Mucosa of stomach (tissue), 1 donor: ENCODE results near the gene ZFP30.
"Not testable (repeated sequence)": the region's sequence is repeated elsewhere in the genome, so short reads cannot be mapped to it uniquely, and the experiment has no call there.

Source experiments
- H3K27me3 ChIP-seq: one replicate; pipeline ENCODE4 v1.7.0; 2013; ENCODE audit warnings: mild to moderate bottlenecking, low read length; ENCODE audit not compliant: control insufficient read depth, insufficient read depth
- H3K36me3 ChIP-seq: one replicate; pipeline ENCODE4 v1.7.0; 2013; ENCODE audit warnings: low read length; ENCODE audit not compliant: control insufficient read depth, insufficient read depth
- H3K4me1 ChIP-seq: one replicate; pipeline ENCODE4 v1.7.0; 2013; ENCODE audit warnings: mild to moderate bottlenecking, low read length; ENCODE audit not compliant: control insufficient read depth, insufficient read depth
- H3K4me3 ChIP-seq: one replicate; pipeline ENCODE4 v1.7.0; 2013; ENCODE audit warnings: low read length
- H3K9ac ChIP-seq: one replicate; pipeline ENCODE4 v1.7.0; 2013; ENCODE audit warnings: mild to moderate bottlenecking, low read length, moderate library complexity
- H3K9me3 ChIP-seq: one replicate; pipeline ENCODE4 v1.7.0; 2013; ENCODE audit warnings: mild to moderate bottlenecking, low read length, moderate library complexity; ENCODE audit not compliant: control insufficient read depth
- donor health status: Pancreatic carcinoma.

ZFP30 gene

DNA sequence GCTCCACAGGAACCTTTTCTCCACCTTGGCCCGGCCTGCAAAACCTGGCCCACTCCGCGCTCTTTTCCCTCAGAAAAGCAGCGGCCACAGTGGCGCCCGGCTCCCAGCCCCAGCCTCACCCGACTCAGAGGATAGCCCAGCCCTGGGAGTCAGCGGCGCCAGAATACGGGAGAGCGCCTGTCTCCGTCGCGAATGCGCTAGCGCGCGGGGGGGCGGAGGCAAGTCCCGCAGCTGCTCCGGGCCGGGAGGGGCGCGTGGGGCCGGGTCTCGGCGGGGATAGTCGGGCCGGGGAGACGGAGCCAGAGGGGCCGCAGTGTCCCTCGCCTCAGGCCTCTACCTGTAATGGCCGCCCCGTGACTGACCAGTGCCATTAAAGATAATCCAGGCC is at the start of gene ZFP30:
Gene ZFP30 (minus strand): TSS at position 165 of the 388 bp plus-strand sequence. CDS start 7,643 bp downstream, outside the sequence.
- Histone ChIP-seq H3K27me3 (no peaks in the 10 kb centered on the region), H3K9ac (peak within 1 kb of the TSS; percentile 88), H3K4me3 (peak within 1 kb of the TSS; percentile 90), H3K36me3 (no peaks in the 10 kb centered on the region), H3K4me1 (peaks cover 13% of the 10 kb centered on the region), H3K9me3 (no peaks in the 10 kb centered on the region)

DNA sequence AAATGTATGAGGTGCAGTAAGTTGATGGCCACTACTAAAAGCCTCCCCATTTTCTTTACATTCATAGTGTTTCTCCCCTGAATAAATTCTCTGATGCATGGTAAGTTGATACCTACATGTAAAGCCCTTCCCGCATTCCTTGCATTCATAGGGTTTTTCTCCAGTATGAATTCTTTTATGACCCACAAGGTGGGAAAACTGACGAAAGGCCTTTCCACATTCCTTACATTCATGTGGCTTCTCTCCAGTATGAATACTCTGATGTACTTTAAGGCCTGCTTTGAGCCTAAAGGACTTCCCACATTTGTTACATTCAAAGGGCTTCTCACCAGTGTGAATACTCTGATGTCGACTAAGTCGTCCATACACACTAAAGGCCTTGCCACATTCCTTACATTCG is 43.8 kb upstream of the ZFP30 start:
- H3K9ac ChIP-seq = no peak overlapping the region
- H3K9me3 ChIP-seq = no peaks in the 10 kb centered on the region

DNA sequence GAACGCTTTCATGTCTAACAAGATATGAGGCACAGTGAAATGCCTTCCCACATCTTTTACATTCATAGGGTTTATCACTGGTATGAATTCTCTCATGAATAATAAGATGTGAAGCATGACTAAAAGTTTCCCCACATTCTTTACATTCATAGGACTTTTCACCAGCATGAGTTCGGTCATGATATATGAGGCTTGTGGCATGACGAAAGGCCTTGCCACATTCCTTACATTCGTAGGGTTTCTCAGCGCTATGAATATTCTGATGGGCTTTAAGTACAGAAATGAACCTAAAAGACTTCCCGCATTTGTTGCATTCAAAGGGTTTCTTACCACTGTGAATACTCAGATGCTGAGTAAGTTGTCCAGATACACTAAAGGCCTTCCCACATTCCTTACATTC is 43.0 kb upstream of the ZFP30 start:
- H3K36me3 ChIP-seq = peaks cover 7% of the 10 kb centered on the region
- H3K9me3 ChIP-seq = no peaks in the 10 kb centered on the region
- H3K4me1 ChIP-seq = no peaks in the 10 kb centered on the region
- no peak overlapping the region for H3K4me3 ChIP-seq
- H3K9ac ChIP-seq = no peak overlapping the region
- H3K27me3 ChIP-seq = no peaks in the 10 kb centered on the region

More for the DNA sequence above, 43.8 kb upstream of the ZFP30 start:
- Histone ChIP-seq H3K36me3 (peaks cover 7% of the 10 kb centered on the region), H3K27me3 (no peaks in the 10 kb centered on the region), H3K4me3 (no peak overlapping the region), H3K4me1 (no peaks in the 10 kb centered on the region)

DNA sequence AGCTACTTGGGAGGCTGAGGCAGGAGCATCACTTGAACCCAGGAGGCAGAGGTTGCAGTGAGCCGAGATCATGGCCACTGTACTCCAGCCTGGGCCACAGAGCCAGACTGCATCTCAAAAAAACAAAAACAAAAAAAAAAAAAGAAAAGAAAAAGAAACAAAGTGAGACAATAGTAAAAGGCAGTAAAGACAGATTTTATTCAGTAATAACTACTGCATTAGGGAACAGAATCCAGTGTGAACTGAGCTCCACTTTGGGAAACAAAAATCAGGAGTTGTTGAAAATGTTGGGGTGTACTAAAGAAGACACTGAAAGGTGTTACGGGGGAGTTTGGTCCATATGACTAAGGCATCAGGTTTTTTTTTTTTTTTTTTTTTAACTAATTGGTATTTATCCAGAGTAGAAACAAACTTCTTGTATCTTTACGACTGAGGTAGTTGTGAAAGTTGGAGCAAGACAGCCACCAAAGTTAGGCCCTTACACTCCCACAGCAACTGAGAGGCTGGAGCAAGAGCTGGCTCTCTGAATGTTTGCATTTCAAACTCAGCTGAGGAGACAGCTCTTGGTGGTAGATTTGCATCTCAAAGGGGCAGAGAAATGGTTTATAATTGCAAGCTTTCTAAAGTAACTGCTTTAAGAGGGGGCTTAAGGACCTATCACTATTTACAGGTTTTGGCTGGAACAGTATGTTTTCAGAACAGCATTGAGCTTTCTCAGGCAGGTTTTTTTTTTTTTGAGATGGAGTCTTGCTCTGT is 40.1 kb upstream of the ZFP30 start:
- Histone ChIP-seq H3K4me1 (no peaks in the 10 kb centered on the region), H3K9ac (no peak overlapping the region), H3K36me3 (peaks cover 7% of the 10 kb centered on the region), H3K27me3 (no peaks in the 10 kb centered on the region), H3K9me3 (no peaks in the 10 kb centered on the region), H3K4me3 (no peak overlapping the region)

DNA sequence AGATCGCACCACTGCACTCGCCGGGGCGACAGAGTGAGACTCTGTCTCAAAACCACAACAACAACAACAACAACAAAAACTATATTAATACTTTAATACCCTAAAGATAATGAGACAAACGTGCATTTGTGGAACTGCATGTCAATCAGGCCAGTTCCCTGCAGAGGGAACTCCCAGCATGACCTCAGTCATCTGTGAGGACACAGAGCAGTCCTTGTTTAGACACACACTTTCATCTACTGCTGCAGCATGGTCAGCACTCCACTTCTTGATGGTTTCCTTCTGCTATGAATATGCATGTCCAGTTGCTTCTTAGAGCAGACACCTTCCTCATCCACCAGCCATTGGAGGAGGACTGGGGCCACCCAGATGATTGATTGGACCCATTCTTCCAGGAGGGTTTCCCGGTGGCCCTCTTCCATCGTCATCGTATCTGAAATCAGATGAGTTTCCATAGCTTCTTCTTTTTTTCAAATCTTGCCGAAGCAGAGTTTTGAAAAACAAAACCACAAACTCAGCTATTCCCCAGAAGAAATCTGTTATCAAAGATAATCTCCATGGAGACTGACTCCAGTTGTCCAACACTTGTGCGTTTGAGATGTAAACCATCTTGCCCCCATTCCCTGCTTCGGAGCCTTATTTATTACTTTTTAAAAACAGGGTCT is 37.8 kb upstream of the ZFP30 start:
- Histone ChIP-seq H3K36me3 (no peaks in the 10 kb centered on the region), H3K27me3 (no peaks in the 10 kb centered on the region), H3K4me1 (no peaks in the 10 kb centered on the region), H3K9me3 (no peaks in the 10 kb centered on the region), H3K4me3 (no peak overlapping the region), H3K9ac (no peak overlapping the region)

DNA sequence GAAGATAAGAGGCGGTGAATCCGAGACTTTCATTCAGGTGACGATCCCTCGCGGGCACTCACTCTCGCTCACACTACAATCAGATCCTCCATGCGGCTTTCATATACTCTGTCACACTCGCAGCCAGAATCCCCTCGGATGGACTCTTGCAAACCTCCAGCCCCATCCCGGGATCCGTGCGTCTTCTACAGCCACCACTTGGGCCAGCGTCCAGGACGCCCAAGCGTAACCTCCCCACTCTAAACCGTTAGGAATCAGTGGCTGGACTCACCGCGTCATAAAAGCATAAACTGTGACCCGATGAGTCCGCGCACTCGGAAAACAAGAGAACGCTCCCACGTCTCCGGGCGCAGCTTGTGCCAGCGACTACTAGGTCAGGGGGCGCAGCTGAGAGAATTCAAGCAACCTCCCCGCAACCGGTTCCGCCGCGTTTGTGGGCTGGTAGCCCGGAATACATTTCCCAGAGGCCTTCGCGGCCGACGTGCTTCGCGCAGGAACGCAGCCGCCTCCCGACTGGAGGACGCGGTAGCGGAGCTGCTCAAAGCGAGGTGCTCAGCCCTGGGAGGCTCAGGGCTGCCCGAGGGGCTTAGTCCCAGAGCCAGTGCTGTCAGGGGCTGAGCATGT is 36.7 kb upstream of the ZFP30 start:
- Histone ChIP-seq H3K9me3 (no peaks in the 10 kb centered on the region), H3K4me1 (no peaks in the 10 kb centered on the region), H3K36me3 (no peaks in the 10 kb centered on the region), H3K4me3 (peak overlapping the region; percentile 73), H3K9ac (no peak overlapping the region), H3K27me3 (no peaks in the 10 kb centered on the region)

DNA sequence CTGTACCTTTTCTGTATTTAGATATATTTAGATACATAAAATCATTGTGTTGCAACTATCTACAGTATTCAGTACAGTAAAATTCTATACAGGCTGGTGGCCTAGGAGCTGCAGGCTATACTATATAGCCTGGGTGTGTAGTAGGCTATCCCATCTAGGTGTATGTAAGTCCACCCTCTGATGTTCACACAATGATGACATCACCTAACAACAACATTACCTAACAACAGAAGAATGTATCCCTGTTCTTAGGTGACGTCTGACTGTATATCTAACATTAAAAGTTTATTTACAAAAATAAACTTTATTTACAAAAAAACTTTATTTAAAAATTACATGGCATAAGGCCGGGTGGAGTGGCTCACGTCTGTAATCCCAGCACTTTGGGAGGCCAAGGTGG is 28.3 kb upstream of the ZFP30 start:
- Histone ChIP-seq H3K4me3 (no peak overlapping the region), H3K36me3 (no peaks in the 10 kb centered on the region), H3K9ac (no peak overlapping the region), H3K27me3 (no peaks in the 10 kb centered on the region), H3K4me1 (no peaks in the 10 kb centered on the region), H3K9me3 (peaks cover 6% of the 10 kb centered on the region)

DNA sequence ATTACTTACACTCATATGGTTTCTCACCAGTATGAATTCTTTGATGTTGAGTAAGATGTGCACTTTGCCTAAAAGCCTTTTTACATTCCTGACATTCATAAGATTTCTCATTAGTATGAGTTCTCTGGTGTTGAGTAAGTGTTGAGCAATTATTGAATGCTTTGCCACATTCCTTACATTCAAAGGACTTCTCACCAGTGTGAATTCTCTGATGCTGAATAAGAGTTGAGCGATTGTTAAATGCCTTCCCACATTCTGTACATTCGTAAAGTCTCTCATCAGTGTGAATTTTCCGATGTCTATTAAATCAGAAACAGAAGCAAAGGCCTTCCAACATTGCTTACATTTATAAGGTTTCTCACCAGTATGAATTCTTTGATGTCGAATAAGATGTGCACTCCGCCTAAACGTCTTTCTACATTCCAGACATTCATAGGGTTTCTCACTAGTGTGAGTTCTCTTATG is 14.2 kb upstream of the ZFP30 start:
- no peaks in the 10 kb centered on the region for H3K4me1 ChIP-seq
- H3K9ac ChIP-seq = no peak overlapping the region
- H3K4me3 ChIP-seq = no peak overlapping the region
- no peaks in the 10 kb centered on the region for H3K27me3 ChIP-seq
- peaks cover 7% of the 10 kb centered on the region for H3K9me3 ChIP-seq
- no peaks in the 10 kb centered on the region for H3K36me3 ChIP-seq

DNA sequence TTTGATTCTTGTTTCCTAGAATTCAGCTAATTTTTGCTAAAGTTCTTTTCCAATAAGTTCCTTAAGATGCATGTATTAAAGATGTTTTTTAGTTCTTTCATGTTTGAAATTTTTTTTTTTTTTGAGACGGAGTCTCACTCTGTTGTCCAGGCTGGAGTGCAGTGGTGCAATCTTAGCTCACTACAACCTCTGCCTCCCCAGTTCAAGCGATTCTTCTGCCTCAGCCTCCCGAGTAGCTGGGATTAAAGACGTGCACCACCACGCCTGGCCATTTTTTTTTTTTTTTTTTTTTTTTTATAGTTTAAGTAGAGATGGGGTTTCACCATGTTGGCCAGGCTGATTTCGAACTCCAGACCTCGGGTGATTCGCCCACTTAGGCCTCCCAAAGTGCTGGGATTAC is 1.9 kb upstream of the ZFP30 start:
- H3K4me1 ChIP-seq = peaks cover 13% of the 10 kb centered on the region
- H3K9me3 ChIP-seq, H3K4me3 ChIP-seq: not testable (repeated sequence)

DNA sequence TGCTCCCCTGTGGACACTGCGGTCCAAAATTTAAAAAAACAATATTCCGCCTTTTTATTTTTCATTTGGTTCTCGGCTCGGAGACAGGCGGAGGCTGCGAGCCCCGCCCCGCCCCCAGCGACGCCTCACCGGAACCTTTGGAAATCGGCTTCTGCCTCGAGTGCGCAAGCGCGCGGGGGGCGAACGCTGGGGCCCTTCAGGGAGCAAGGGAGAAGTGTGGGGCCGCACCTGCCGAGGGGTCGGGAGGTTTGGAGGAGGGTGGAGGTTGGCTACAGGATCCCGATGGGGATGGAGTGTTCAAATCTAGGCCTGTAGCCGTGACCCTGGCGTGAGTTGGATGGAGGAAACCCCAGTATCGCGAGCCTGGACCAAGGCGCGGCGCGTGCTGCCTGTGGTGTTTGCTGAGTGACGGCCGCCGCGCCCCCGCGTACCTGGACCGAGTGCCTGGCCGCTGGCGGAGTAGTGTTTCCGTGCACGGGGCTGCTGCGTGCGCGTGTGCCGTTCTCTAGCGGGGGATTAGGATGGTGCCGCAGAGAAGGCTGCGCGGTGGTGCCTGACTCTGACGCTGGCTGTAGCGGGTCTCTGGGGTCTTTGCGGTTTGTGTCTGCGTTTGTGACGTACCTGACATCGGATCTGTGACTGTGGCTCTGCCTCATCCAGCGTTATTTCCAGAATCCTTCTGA is 565 bp upstream of the ZFP30 start:
- H3K4me3 ChIP-seq = peak overlapping the region; percentile 90
- H3K36me3 ChIP-seq = no peaks in the 10 kb centered on the region
- no peaks in the 10 kb centered on the region for H3K27me3 ChIP-seq

More for the DNA sequence above, 1.9 kb upstream of the ZFP30 start:
- H3K27me3 ChIP-seq, H3K36me3 ChIP-seq, H3K9ac ChIP-seq: not testable (repeated sequence)

DNA sequence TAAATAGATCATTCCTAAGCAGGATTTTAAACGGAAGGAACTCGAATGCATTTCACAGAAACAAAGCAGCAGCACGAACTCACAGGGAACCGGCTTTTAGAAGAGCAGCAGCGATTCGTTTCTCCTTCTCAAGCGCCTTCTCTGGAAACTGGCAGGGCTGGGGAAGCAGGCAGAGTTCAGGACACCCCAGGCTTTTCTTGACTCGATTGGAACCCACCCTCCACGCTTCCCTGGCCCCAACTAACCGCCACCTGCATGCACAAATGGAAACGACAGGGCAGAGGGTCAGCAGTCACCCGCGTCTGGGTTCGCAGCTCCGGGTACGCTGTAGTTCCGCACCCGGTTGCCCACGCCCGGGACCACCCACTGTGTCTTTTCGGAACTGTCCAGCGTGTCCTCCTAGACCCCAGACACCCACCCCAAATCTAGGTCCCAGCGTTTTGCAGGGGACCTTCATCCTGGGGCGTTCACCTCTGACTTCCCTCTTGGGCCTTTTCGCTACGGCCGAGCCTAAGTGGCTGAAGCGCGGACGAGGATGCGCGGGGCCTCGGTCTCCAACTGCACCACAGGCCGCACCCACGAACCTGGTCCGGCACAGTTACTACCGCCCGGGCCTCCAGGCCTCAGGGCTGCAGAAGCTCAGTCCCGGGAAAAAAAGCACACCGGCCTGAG is 500 bp downstream of the ZFP30 start:
- Histone ChIP-seq H3K36me3 (no peaks in the 10 kb centered on the region), H3K4me1 (peaks cover 13% of the 10 kb centered on the region), H3K9me3 (no peaks in the 10 kb centered on the region), H3K4me3 (peak overlapping the region; percentile 90), H3K9ac (peak overlapping the region; percentile 88), H3K27me3 (no peaks in the 10 kb centered on the region)

More for the DNA sequence above, 565 bp upstream of the ZFP30 start:
- no peaks in the 10 kb centered on the region for H3K9me3 ChIP-seq
- H3K4me1 ChIP-seq = peaks cover 13% of the 10 kb centered on the region
- peak overlapping the region; percentile 88 for H3K9ac ChIP-seq
